NCI-H1092 (cell line): ENCODE data around the gene SKI.

Source experiments
- DNase-seq: peaks from one replicate; lab custom pipeline; 2025; lab: John Stamatoyannopoulos, UW

SKI gene

GRCh38 chr1:2229911-2230731 is 2.0 kb downstream of the SKI start:
- DNase-seq = no peak

- DNase-seq = no peak
These were observed 2.8 kb downstream of the SKI start for GRCh38 chr1:2230781-2231531.

GRCh38 chr1:2231532-2232254 is 3.6 kb downstream of the SKI start:
- no peak for DNase-seq

GRCh38 chr1:2232255-2232915 is 4.3 kb downstream of the SKI start:
- no peak for DNase-seq

GRCh38 chr1:2232916-2233438 is 4.9 kb downstream of the SKI start:
- DNase-seq = no peak

GRCh38 chr1:2233468-2233867 is 5.3 kb downstream of the SKI start:
- DNase-seq = no peak

GRCh38 chr1:2233997-2234761 is 6.1 kb downstream of the SKI start:
- no peak for DNase-seq

- DNase-seq = no peak
These were observed 6.6 kb downstream of the SKI start for GRCh38 chr1:2234762-2235113.

GRCh38 chr1:2235300-2235998 is 7.3 kb downstream of the SKI start:
- no peak for DNase-seq

GRCh38 chr1:2236695-2237677 is 8.9 kb downstream of the SKI start:
- no peak for DNase-seq

GRCh38 chr1:2237773-2238172 is 9.7 kb downstream of the SKI start:
- no peak for DNase-seq

GRCh38 chr1:2238361-2239012 is 10.4 kb downstream of the SKI start:
- DNase-seq = no peak

- DNase-seq = no peak
These were observed 10.9 kb downstream of the SKI start for GRCh38 chr1:2239013-2239370.

- no peak for DNase-seq
These were observed 11.4 kb downstream of the SKI start for GRCh38 chr1:2239384-2239985.

- DNase-seq = no peak
These were observed 12.4 kb downstream of the SKI start for GRCh38 chr1:2240270-2241156.

GRCh38 chr1:2241820-2242219 is 13.7 kb downstream of the SKI start:
- DNase-seq = no peak
